Right lobe of liver (tissue), 6 donors: ENCODE results near the gene PPP1R12B. TPM values are rescaled to one million over a fixed set of nuclear protein-coding genes. Genes with fewer than 3 reads are reported as not detected.
A peak's percentile ranks its signal among the peaks of the same experiment; 100 is the strongest.

Source experiments
- ATAC-seq, 4 donors: fragments of 200-7000 bp; cut with Tn5 transposase; one replicate each; pipeline ENCODE4 v1.9.1; 2020; ENCODE audit warnings: mild to moderate bottlenecking in 4 of 4, moderate library complexity in 4 of 4
- DNase-seq, 3 donors: peaks; one replicate each; pipeline ENCODE4 v3.0.0-alpha.2; 2020
- H3K27ac ChIP-seq, 3 donors: fragments of 200-600 bp; one replicate each; pipeline ENCODE4 v1.8.0; 2022
- H3K27me3 ChIP-seq, 2 donors: fragments of 200-600 bp; one replicate each; pipeline ENCODE4 v1.8.0; 2022
- H3K36me3 ChIP-seq, 4 donors: fragments of 200-600 bp; sonication (generic) in 1 of 4; one replicate each; pipeline versions ENCODE4 v1.5.1 to v1.8.0; 2017 to 2022; ENCODE audit warnings: control low read depth in 1 of 4
- H3K4me1 ChIP-seq, 4 donors: fragments of 200-600 bp; sonication (generic) in 1 of 4; one replicate each; pipeline versions ENCODE4 v1.5.1 to v1.8.0; 2017 to 2022; ENCODE audit warnings: control low read depth in 1 of 4
- H3K4me3 ChIP-seq, 3 donors: fragments of 200-600 bp; one replicate each; pipeline ENCODE4 v1.8.0; 2022
- H3K9me3 ChIP-seq, 4 donors: fragments of 200-600 bp; sonication (generic) in 1 of 4; one replicate each; pipeline versions ENCODE4 v1.5.1 to v1.8.0; 2017 to 2022; ENCODE audit warnings: control low read depth in 1 of 4
- POLR2A ChIP-seq: fragments of 450-650 bp; IDR thresholded peaks from one replicate; pipeline ENCODE4 v1.6.1; 2017; ENCODE audit warnings: antibody characterized with exemption, mild to moderate bottlenecking
- WGBS: methylation state at CpG from one replicate; pipeline ENCODE4 v1.1.6; 2018; ENCODE audit warnings: low coverage, low lambda C conversion rate; ENCODE audit not compliant: insufficient coverage; ENCODE audit errors: missing lambda C conversion rate; 5-methylcytosine and 5-hydroxymethylcytosine counted together
- intact Hi-C, 2 donors: fragments of 100-400 bp; cut with DNase I; formaldehyde crosslinking; loops; one replicate each; pipeline versions ENCODE4 v1.11.2 to v1.14.1; 2022
- total RNA-seq, 6 experiments: library from RNA; depleted of rRNA in 2 of 6; stranded (reverse); fragments of >200 nt in 2 of 6; fragmentation: NEBNext Ultra II Directional in 3 of 6; extraction: Animal tissue kit (Norgen Biotek cat#: 25700) in 3 of 6; gene quantifications; one replicate each; pipeline versions ENCODE4 v1.1.0 to v1.2.4, GENCODE V29; 2016 to 2023
- TF ChIP-seq, protein P1 (sequence below), 4 donors: fragments of 200-600 bp in 3 of 4; fragments of 450-650 bp in 1 of 4; IDR thresholded peaks; one replicate each; pipeline versions ENCODE4 v1.5.1 to v1.8.0; 2016 to 2022; ENCODE audit warnings: antibody characterized with exemption in 4 of 4, mild to moderate bottlenecking in 2 of 4
- donor health status: DM: no; HTN: yes; CAD: no.
- donor health status: DM: no; HTN: no; CAD: no.
- donor health status: DM: no; HTN: no; CAD: no.
- donor health status: DM: no; HTN: yes; CAD: no.
- donor health status: DM: no; HTN: yes; CAD: no.

Gene PPP1R12B
- total RNA-seq, 6 experiments from 2014 or later = 13.7 to 22.2 (median 16.6) TPM

DNA sequence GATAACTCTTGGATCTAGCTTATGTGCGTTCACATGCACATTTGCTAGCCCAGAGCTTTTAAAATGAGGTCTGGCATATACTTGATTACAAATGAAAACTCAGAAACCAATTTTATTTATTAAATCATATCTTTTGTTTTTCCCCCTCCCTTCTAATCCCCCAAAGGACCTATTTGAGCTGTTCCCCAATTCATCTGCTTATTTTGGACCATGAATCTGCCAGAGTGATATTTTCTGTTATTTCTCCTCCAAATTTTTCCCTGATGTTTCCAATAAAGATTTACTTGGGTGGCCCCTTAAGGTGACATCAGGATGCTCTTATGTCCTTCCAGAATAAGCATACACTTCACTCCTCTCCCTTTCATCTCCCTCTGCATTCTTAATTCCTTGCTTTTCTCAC lies 238.4 kb downstream of the PPP1R12B start:
- ATAC-seq = no peak
- Histone ChIP-seq H3K4me1 (no peaks in the 10 kb centered on the region), H3K36me3 (peaks cover 0 to 6% (median 0%) of the 10 kb centered on the region in 4 donors), H3K4me3 (no peak overlapping the region), H3K9me3 (no peaks in the 10 kb centered on the region), H3K27ac (peak overlapping the region in 1 of 3 donors; percentile 2), H3K27me3 (no peaks in the 10 kb centered on the region)
- 100% methylated on average over 1 of the region's 1 CpG for WGBS
- no peak for TF ChIP-seq POLR2A
- TF ChIP-seq, protein P1, sequence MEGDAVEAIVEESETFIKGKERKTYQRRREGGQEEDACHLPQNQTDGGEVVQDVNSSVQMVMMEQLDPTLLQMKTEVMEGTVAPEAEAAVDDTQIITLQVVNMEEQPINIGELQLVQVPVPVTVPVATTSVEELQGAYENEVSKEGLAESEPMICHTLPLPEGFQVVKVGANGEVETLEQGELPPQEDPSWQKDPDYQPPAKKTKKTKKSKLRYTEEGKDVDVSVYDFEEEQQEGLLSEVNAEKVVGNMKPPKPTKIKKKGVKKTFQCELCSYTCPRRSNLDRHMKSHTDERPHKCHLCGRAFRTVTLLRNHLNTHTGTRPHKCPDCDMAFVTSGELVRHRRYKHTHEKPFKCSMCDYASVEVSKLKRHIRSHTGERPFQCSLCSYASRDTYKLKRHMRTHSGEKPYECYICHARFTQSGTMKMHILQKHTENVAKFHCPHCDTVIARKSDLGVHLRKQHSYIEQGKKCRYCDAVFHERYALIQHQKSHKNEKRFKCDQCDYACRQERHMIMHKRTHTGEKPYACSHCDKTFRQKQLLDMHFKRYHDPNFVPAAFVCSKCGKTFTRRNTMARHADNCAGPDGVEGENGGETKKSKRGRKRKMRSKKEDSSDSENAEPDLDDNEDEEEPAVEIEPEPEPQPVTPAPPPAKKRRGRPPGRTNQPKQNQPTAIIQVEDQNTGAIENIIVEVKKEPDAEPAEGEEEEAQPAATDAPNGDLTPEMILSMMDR (IDR thresholded peaks at IDR 0.05) = no peak
- DNase-seq = no peak
- intact Hi-C loops = no loop called here

DNA sequence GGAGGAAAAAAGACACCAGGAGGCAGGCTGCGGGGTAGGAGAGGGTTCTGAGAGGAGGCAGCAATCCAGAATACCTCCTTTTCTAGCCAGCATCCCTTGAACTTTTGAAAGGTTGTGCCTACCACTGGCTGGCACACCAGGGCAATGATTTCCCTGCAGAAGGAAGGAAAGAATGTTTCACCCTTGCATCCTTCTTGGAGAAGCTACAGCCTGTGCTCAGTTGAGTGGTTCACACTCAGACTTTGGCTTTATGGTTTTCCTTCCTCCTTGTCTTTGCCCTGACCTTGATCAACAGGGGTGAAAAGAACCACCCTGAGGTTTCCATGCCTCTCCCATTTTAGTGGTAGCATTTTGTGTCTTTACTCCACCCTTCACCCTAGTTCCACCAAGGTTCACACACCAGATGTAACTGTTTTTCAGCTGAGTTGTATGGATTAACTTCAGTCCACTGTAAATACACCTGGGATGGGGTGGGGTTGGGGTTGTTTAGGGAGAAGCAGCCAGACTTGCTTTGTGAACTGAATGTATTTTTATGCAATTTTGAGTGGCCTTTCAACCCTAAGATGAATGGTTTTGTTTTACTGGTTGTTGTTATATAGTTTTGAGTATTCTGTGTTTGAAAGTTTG lies 239.5 kb downstream of the PPP1R12B start:
- no peak for DNase-seq
- ATAC-seq = no peak
- H3K9me3 ChIP-seq = no peaks in the 10 kb centered on the region
- H3K27ac ChIP-seq = peak overlapping the region in 1 of 3 donors; percentile 40
- no peaks in the 10 kb centered on the region for H3K4me1 ChIP-seq
- WGBS = 0% methylated on average over 1 of the region's 1 CpG
- H3K27me3 ChIP-seq = no peaks in the 10 kb centered on the region
- intact Hi-C loops = no loop called here
- no peak overlapping the region for H3K4me3 ChIP-seq
- H3K36me3 ChIP-seq = peaks cover 0 to 4% (median 0%) of the 10 kb centered on the region in 4 donors
- TF ChIP-seq, protein P1 (IDR thresholded peaks at IDR 0.05) = no peak
- TF ChIP-seq POLR2A = no peak

DNA sequence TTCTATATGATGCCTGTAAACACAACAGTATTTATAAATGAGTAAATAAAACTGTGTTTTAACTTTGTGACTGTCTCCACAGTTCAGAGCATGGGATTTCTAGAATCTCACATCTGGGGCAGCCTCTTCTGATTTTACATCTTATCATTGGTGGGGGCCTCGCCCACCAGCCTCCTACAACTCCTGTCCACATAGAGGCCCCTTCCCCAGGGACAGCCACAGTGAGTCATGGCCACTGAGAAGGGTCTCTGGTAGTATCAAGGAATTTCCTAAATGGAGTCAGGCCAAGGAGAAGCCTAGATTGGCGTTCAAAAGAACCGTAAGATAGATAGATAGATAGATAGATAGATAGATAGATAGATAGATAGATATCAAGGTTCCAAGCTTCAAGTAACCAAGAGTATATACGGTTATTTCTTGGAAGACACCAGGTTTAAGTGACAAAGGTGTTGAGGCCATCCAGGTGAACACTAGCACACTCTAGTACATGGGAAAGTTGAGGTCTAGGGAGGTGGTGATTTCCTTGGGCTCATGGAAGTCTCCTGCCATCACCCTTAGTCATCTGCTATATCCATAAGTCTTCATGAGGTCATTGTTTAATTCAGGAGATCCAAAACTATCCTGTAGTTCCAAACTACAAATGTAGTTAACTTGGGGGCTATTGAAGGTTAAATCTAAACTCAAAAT lies 240.1 kb downstream of the PPP1R12B start:
- H3K9me3 ChIP-seq = no peaks in the 10 kb centered on the region
- H3K4me3 ChIP-seq = no peak overlapping the region
- intact Hi-C loops = no loop called here
- DNase-seq (no peak), ATAC-seq (peak in 1 of 4 donors; percentile 30)
- H3K4me1 ChIP-seq = no peaks in the 10 kb centered on the region
- whole genome bisulfite sequencing = 97% methylated on average over 4 of the region's 4 CpGs
- H3K36me3 ChIP-seq = no peaks in the 10 kb centered on the region
- no peaks in the 10 kb centered on the region for H3K27me3 ChIP-seq
- H3K27ac ChIP-seq = peak overlapping the region in 2 of 3 donors; percentile 40 to 54
- TF ChIP-seq POLR2A = no peak
- TF ChIP-seq, protein P1 (IDR thresholded peaks at IDR 0.05) = no peak

DNA sequence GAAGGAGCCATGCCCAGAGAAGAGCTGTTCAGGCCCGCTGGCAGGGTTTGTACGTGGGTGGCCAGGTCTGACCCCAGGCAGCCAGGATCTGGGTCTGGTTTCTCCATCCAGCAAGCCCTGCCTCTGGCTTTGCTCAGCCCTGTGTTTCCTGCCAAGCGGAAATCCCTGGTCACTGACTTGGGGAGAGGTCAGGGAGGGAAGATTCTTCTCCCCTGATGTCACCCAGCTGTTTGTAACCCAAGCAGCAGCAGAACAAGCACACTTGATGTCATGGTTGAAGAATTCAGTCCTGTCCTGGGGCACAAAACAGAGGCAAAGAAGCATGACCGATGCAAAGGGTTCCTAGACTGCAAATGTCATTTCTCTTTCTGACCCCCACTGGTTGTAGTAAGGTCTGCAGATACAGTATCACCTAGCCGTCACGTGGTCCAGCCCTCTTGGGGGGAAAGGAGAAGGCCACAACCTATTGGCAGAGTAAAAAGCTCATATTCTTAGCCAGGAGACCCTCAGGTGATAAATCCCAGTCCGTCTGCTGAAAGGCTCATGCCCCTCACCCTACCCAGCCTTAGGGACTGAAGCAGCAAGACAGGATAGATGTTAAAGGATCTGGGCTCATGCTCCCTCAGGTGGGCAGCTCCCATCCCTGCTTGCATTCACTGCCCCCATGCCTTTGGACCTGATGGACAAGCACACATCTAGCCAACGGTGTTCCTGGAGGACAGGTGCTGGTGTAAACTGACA lies 240.9 kb downstream of the PPP1R12B start:
- intact Hi-C loops = no loop called here
- Histone ChIP-seq H3K9me3 (no peaks in the 10 kb centered on the region), H3K27ac (peak overlapping the region; percentile 31 to 54 (median 40)), H3K36me3 (no peaks in the 10 kb centered on the region), H3K4me1 (no peaks in the 10 kb centered on the region), H3K27me3 (no peaks in the 10 kb centered on the region), H3K4me3 (no peak overlapping the region)
- ATAC-seq (peak; percentile 68 to 92 (median 75)), DNase-seq (peak in 2 of 3 donors; percentile 57 to 84)
- WGBS = 30% methylated on average over 2 of the region's 8 CpGs
- TF ChIP-seq, protein P1 (IDR thresholded peaks at IDR 0.05) = no peak
- TF ChIP-seq POLR2A = peak; percentile 42
